B cell (primary cell): ENCODE data around the gene NR1H3. TPM values are rescaled to one million over a fixed set of nuclear protein-coding genes. Genes with fewer than 3 reads are reported as not detected.

Source experiments
- ATAC-seq: fragments of 200-7000 bp; cut with Tn5 transposase; one replicate; pipeline ENCODE4 v1.10.0; 2021; ENCODE audit warnings: low read depth, mild to moderate bottlenecking, moderate number of reproducible peaks, moderate library complexity
- CTCF ChIA-PET: fragments of 350-600 bp; sonication (Branson Sonifier 250); formaldehyde crosslinking; loops from one replicate; lab custom pipeline; 2021; ENCODE audit warnings: antibody characterized with exemption, inconsistent platforms; lab: Charles Lee
- POLR2A ChIA-PET: fragments of 350-600 bp; sonication (Branson Sonifier 250); formaldehyde crosslinking; loops from one replicate; lab custom pipeline; 2021; ENCODE audit warnings: antibody characterized with exemption; lab: Charles Lee
- DNase-seq: peaks from one replicate; pipeline ENCODE4 v3.0.0; 2013
- H2AFZ ChIP-seq: 2 replicates; pipeline ENCODE4 v1.6.1; 2012; ENCODE audit warnings: mild to moderate bottlenecking, low read depth, low read length; ENCODE audit not compliant: insufficient read depth, poor library complexity, severe bottlenecking
- H3K27ac ChIP-seq, 2 donors: 1 replicate in 1 of 2; 2 replicates in 1 of 2; pipeline ENCODE4 v1.5.1; 2012 to 2013; ENCODE audit warnings: low read length in 2 of 2, mild to moderate bottlenecking in 2 of 2, moderate library complexity in 1 of 2
- H3K27me3 ChIP-seq, 4 experiments: fragments of 200-600 bp in 1 of 4; sonication (generic) in 1 of 4; replicated peaks in 1 of 4; 1 replicate in 2 of 4; 2 replicates in 2 of 4; pipeline versions ENCODE4 v1.6.1 to v1.7.0; 2013 to 2016; ENCODE audit warnings: low read length in 3 of 4, mild to moderate bottlenecking in 2 of 4, mixed read lengths in 1 of 4, moderate library complexity in 1 of 4; ENCODE audit not compliant: insufficient read depth in 4 of 4, control insufficient read depth in 3 of 4; ENCODE audit errors: control extremely low read depth in 1 of 4
- H3K36me3 ChIP-seq, 2 experiments: replicated peaks in 1 of 2; 1 replicate in 1 of 2; 2 replicates in 1 of 2; pipeline versions ENCODE4 v1.6.1 to v1.7.1; 2013; ENCODE audit warnings: low read length in 1 of 2; ENCODE audit not compliant: insufficient read depth in 2 of 2, control insufficient read depth in 1 of 2; ENCODE audit errors: control extremely low read depth in 1 of 2, extremely low read depth in 1 of 2
- H3K4me1 ChIP-seq, 2 donors: fragments of 200-600 bp in 1 of 2; sonication (generic) in 1 of 2; 1 replicate in 1 of 2; 2 replicates in 1 of 2; pipeline versions ENCODE4 v1.5.1 to v1.6.1; 2013 to 2017; ENCODE audit warnings: low read length in 2 of 2; ENCODE audit not compliant: control insufficient read depth in 2 of 2, insufficient read depth in 2 of 2
- H3K4me2 ChIP-seq: replicated peaks from 2 replicates; pipeline ENCODE3; 2012; ENCODE audit warnings: mild to moderate bottlenecking, low read depth, low read length; ENCODE audit not compliant: poor library complexity, severe bottlenecking
- H3K4me3 ChIP-seq, 5 experiments: fragments of 200-600 bp in 1 of 5; sonication (generic) in 1 of 5; 1 replicate in 3 of 5; 2 replicates in 2 of 5; pipeline versions ENCODE4 v1.5.1 to v1.7.0; 2011 to 2016; ENCODE audit warnings: low read length in 4 of 5, mild to moderate bottlenecking in 4 of 5, low read depth in 2 of 5, control low read depth in 1 of 5, moderate library complexity in 1 of 5; ENCODE audit not compliant: insufficient read depth in 1 of 5; ENCODE audit errors: control extremely low read depth in 1 of 5, extremely low read depth in 1 of 5
- H3K79me2 ChIP-seq: fragments of 200-600 bp; sonication (generic); one replicate; pipeline ENCODE4 v1.6.0; 2016; ENCODE audit warnings: low read length; ENCODE audit not compliant: control insufficient read depth, insufficient read depth
- H3K9ac ChIP-seq: fragments of 200-600 bp; sonication (generic); 2 replicates; pipeline ENCODE4 v1.6.1; 2017; ENCODE audit warnings: mild to moderate bottlenecking, low read length, moderate library complexity
- H3K9me3 ChIP-seq, 3 donors: one replicate each; pipeline versions ENCODE4 v1.6.1 to v1.7.1; 2013; ENCODE audit warnings: low read length in 2 of 3; ENCODE audit not compliant: control insufficient read depth in 2 of 3, insufficient read depth in 1 of 3; ENCODE audit errors: control extremely low read depth in 1 of 3
- H4K20me1 ChIP-seq: 2 replicates; pipeline ENCODE4 v1.6.0; 2012; ENCODE audit warnings: mild to moderate bottlenecking, low read length; ENCODE audit not compliant: insufficient read depth, control insufficient read depth, poor library complexity, severe bottlenecking
- H3K27ac Mint-ChIP-seq: one replicate; pipeline ENCODE4 v1.8.0; 2021; ENCODE audit warnings: mixed read lengths
- H3K27me3 Mint-ChIP-seq: one replicate; pipeline ENCODE4 v1.8.0; 2021; ENCODE audit warnings: mixed read lengths
- H3K4me1 Mint-ChIP-seq: one replicate; pipeline ENCODE4 v1.8.0; 2021; ENCODE audit warnings: mixed read lengths
- H3K4me3 Mint-ChIP-seq: one replicate; pipeline ENCODE4 v1.8.0; 2021; ENCODE audit warnings: mixed read lengths
- H3K9me3 Mint-ChIP-seq: one replicate; pipeline ENCODE4 v1.8.0; 2022; ENCODE audit warnings: mixed read lengths; ENCODE audit not compliant: insufficient read depth
- EZH2 ChIP-seq: IDR thresholded peaks from 2 replicates; pipeline ENCODE4 v1.6.1; 2012; ENCODE audit warnings: borderline replicate concordance, low read depth, mild to moderate bottlenecking, moderate library complexity, low read length; ENCODE audit not compliant: insufficient read depth, poor library complexity, severe bottlenecking
- WGBS: methylation state at CpG from one replicate; pipeline ENCODE4 v1.1.5; 2013; ENCODE audit warnings: missing lambda C conversion rate; ENCODE audit not compliant: insufficient coverage; 5-methylcytosine and 5-hydroxymethylcytosine counted together
- intact Hi-C: fragments of 100-400 bp; cut with micrococcal nuclease; formaldehyde crosslinking; loops from one replicate; pipeline ENCODE4 v1.10.0; 2022
- polyA plus RNA-seq: library from polyadenylated mRNA; depleted of rRNA; stranded (reverse); fragments of >200 nt; gene quantifications from 2 replicates; pipeline ENCODE4 v1.2.3, GENCODE V29; 2012
- total RNA-seq, 2 donors: library from RNA; stranded (reverse); fragments of 120-200 nt in 1 of 2; gene quantifications; 1 replicate in 1 of 2; 2 replicates in 1 of 2; pipeline versions ENCODE4 v1.2.3 to v1.2.4, GENCODE V29; 2013 to 2022
- TF ChIP-seq, protein P1 (sequence below): fragments of 200-600 bp; IDR thresholded peaks from one replicate; pipeline ENCODE4 v1.8.0; 2022; ENCODE audit warnings: antibody characterized with exemption, mild to moderate bottlenecking

NR1H3 gene
- total and polyA plus RNA-seq, 2 donors (not counting 1 experiment from before 2014, with no cell fraction given), result 8.4 to 9.6 TPM

DNA sequence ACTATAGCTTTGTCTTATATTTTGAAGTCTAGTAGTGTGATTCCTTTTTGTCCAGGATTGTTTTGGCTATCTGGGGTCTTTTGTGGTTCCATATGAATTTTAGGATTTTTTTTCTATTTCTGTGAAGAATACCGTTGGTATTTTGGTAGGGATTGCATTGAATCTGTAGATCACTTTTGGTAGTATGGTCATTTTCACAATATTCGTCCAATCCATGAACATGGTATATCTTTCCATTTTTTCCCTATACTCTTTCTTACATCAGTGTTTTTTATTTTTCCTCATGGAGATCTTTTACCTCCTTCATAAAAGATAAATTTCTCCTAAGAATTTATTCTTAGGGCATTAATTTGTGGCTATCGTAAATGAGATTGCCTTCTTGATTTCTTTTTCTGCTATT lies 41.3 kb downstream of the NR1H3 start:
- Histone ChIP-seq H3K79me2 (peaks cover 12% of the 10 kb centered on the region), H3K9ac (no peak overlapping the region), H3K27ac (no peak overlapping the region), H3K36me3 (peaks cover 12 to 55% of the 10 kb centered on the region in 2 experiments), H3K9me3 (peaks cover 2 to 18% (median 5%) of the 10 kb centered on the region in 3 donors), H3K4me3 (no peak overlapping the region), H3K27me3 (no peaks in the 10 kb centered on the region), H2AFZ (no peak overlapping the region), H4K20me1 (no peaks in the 10 kb centered on the region), H3K4me1 (no peaks in the 10 kb centered on the region), H3K4me2 (no peak overlapping the region)
- H3K27me3 Mint-ChIP-seq, result no peaks in the 10 kb centered on the region
- DNase-seq, result no peak
- TF ChIP-seq, protein P1, sequence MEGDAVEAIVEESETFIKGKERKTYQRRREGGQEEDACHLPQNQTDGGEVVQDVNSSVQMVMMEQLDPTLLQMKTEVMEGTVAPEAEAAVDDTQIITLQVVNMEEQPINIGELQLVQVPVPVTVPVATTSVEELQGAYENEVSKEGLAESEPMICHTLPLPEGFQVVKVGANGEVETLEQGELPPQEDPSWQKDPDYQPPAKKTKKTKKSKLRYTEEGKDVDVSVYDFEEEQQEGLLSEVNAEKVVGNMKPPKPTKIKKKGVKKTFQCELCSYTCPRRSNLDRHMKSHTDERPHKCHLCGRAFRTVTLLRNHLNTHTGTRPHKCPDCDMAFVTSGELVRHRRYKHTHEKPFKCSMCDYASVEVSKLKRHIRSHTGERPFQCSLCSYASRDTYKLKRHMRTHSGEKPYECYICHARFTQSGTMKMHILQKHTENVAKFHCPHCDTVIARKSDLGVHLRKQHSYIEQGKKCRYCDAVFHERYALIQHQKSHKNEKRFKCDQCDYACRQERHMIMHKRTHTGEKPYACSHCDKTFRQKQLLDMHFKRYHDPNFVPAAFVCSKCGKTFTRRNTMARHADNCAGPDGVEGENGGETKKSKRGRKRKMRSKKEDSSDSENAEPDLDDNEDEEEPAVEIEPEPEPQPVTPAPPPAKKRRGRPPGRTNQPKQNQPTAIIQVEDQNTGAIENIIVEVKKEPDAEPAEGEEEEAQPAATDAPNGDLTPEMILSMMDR, result no peak
- TF ChIP-seq EZH2, result no peak
- H3K4me1 Mint-ChIP-seq, result no peaks in the 10 kb centered on the region
- ChIA-PET CTCF (no interaction called here), POLR2A (no interaction called here)
- WGBS, result no CpG with 5 or more reads among the region's 3 CpGs
- no peak for ATAC-seq
- intact Hi-C loops, result no loop called here
- peaks cover 6% of the 10 kb centered on the region for H3K9me3 Mint-ChIP-seq
- H3K27ac Mint-ChIP-seq, result no peak overlapping the region
- H3K4me3 Mint-ChIP-seq, result no peak overlapping the region

DNA sequence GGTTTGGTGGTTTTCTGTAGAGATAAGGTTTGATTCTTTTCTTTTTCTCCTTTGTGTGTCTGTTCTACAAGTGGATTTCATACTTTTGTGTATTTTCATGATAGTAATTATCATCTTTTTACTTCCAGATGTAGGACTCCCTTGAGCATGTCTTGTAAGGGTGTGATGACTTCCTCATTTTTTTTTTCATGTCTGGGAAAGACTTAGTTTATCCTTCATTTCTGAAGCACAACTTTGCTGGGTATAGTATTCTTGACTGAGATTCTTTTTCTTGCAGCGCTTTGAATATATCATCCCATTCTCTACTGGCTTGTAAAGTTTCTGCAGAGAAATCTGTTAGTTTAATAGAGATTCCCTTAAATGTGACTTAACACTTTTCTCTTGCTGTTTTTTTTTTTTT lies 45.1 kb downstream of the NR1H3 start:
- no peak overlapping the region for H3K27ac Mint-ChIP-seq
- intact Hi-C loops, result no loop called here
- Histone ChIP-seq H3K27ac (no peak overlapping the region), H3K4me2 (no peak overlapping the region), H3K4me1 (no peaks in the 10 kb centered on the region), H3K27me3 (no peaks in the 10 kb centered on the region), H4K20me1 (peaks cover 17% of the 10 kb centered on the region), H2AFZ (no peak overlapping the region), H3K4me3 (no peak overlapping the region), H3K79me2 (peaks cover 39% of the 10 kb centered on the region), H3K9ac (no peak overlapping the region), H3K36me3 (peaks cover 10 to 72% of the 10 kb centered on the region in 2 experiments), H3K9me3 (peaks cover 2 to 21% (median 5%) of the 10 kb centered on the region in 3 donors)
- ATAC-seq, result no peak
- DNase-seq, result no peak
- H3K4me1 Mint-ChIP-seq, result no peaks in the 10 kb centered on the region
- H3K4me3 Mint-ChIP-seq, result no peak overlapping the region
- POLR2A ChIA-PET, result no interaction called here
- no CpG with 5 or more reads among the region's 1 CpG for WGBS
- CTCF ChIA-PET, result interaction anchor here (0.7 kb wide), 1 partner anchor 31 kb away, joined by 3 read pairs; no protein-coding TSS in a partner anchor
- no peak for TF ChIP-seq EZH2
- TF ChIP-seq, protein P1, result no peak
- H3K9me3 Mint-ChIP-seq, result peaks cover 6% of the 10 kb centered on the region
- no peaks in the 10 kb centered on the region for H3K27me3 Mint-ChIP-seq
